Prostate gland (tissue), 2 donors: ENCODE data around the gene ANKRD44. TPM values are rescaled to one million over a fixed set of nuclear protein-coding genes. Genes with fewer than 3 reads are reported as not detected.

Experiments
- DNase-seq: peaks from one replicate; pipeline ENCODE4 v3.0.0-alpha.2; 2019; ENCODE audit warnings: low spot score
- H3K27ac ChIP-seq, 2 donors: fragments of 200-600 bp; sonication (generic); 2 replicates each; pipeline ENCODE4 v1.5.1; 2017 to 2019
- H3K27me3 ChIP-seq: fragments of 200-600 bp; sonication (generic); replicated peaks from 2 replicates; pipeline ENCODE4 v1.5.1; 2019; ENCODE audit not compliant: insufficient read depth
- H3K36me3 ChIP-seq, 2 donors: fragments of 200-600 bp; sonication (generic); 1 replicate in 1 of 2; 2 replicates in 1 of 2; pipeline versions ENCODE4 v1.5.1 to v1.8.1; 2017 to 2019
- H3K4me1 ChIP-seq: fragments of 200-600 bp; sonication (generic); replicated peaks from 2 replicates; pipeline ENCODE4 v1.5.1; 2019
- H3K4me3 ChIP-seq, 2 donors: fragments of 200-600 bp; sonication (generic); 2 replicates each; pipeline ENCODE4 v1.5.1; 2017 to 2019
- H3K9me3 ChIP-seq: fragments of 200-600 bp; sonication (generic); 2 replicates; pipeline ENCODE4 v1.5.1; 2017
- POLR2A ChIP-seq: fragments of 450-650 bp; IDR thresholded peaks from one replicate; pipeline ENCODE4 v1.6.1; 2016; ENCODE audit warnings: antibody characterized with exemption, mild to moderate bottlenecking
- POLR2AphosphoS5 ChIP-seq: sonication (generic); formaldehyde crosslinking; IDR thresholded peaks from one replicate; pipeline ENCODE4 v1.6.1; 2017; ENCODE audit warnings: antibody characterized with exemption
- WGBS: methylation state at CpG from one replicate; pipeline ENCODE4 v1.1.5; 2018; 5-methylcytosine and 5-hydroxymethylcytosine counted together
- intact Hi-C: fragments of 100-400 bp; cut with DNase I; formaldehyde crosslinking; loops from one replicate; pipeline ENCODE4 v1.14.2; 2022
- total RNA-seq, 2 donors: library from RNA; depleted of rRNA; stranded (reverse); fragments of >200 nt; gene quantifications; one replicate each; pipeline ENCODE4 v1.1.0, GENCODE V29; 2016
- TF ChIP-seq, protein P1 (sequence below), 4 experiments: fragments of 200-600 bp in 2 of 4; fragments of 450-650 bp in 2 of 4; sonication (generic) in 2 of 4; IDR thresholded peaks; 1 replicate in 3 of 4; 2 replicates in 1 of 4; pipeline ENCODE4 v1.5.1; 2016 to 2019; ENCODE audit warnings: antibody characterized with exemption in 4 of 4, mild to moderate bottlenecking in 2 of 4, moderate library complexity in 2 of 4

ANKRD44 gene
- total RNA-seq, 2 donors from 2014 or later, result 6.0 to 11.2 TPM

DNA sequence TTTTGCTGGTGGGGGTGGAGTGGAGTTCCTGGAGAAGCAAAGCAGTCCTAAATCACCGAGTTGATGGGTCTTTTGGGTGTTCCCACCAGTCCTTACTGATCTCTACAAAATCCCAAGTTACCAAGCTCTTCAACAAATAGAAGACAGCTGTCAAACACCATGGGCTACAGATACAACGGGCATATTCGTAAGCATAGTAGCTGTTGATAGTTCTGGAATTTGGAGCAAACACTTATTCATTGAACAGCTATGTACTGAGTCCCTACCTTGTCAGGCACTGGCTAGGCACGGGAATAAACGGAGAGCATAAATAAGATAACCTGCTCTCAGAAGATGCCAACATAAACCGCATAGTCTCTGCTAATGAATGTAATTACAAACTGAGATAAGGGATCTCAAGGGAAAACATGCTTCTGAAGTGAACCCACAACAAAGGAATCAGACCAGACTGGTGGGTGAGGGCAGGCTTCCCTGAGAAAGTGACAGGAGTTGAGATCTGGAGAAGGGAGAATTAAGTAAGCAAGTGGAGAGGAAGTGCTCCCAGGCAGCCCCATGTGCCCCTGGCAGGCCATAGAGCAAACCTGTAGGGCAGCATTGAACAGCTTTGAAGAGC lies 947 bp upstream of the ANKRD44 start:
- no peaks in the 10 kb centered on the region for H3K36me3 ChIP-seq
- no peak for TF ChIP-seq POLR2A
- TF ChIP-seq, protein P1, sequence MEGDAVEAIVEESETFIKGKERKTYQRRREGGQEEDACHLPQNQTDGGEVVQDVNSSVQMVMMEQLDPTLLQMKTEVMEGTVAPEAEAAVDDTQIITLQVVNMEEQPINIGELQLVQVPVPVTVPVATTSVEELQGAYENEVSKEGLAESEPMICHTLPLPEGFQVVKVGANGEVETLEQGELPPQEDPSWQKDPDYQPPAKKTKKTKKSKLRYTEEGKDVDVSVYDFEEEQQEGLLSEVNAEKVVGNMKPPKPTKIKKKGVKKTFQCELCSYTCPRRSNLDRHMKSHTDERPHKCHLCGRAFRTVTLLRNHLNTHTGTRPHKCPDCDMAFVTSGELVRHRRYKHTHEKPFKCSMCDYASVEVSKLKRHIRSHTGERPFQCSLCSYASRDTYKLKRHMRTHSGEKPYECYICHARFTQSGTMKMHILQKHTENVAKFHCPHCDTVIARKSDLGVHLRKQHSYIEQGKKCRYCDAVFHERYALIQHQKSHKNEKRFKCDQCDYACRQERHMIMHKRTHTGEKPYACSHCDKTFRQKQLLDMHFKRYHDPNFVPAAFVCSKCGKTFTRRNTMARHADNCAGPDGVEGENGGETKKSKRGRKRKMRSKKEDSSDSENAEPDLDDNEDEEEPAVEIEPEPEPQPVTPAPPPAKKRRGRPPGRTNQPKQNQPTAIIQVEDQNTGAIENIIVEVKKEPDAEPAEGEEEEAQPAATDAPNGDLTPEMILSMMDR (IDR thresholded peaks at IDR 0.05), result no peak
- TF ChIP-seq POLR2AphosphoS5, result no peak
- no peaks in the 10 kb centered on the region for H3K27me3 ChIP-seq
- H3K27ac ChIP-seq, result no peak overlapping the region
- no peak for DNase-seq
- 29% methylated on average over 6 of the region's 6 CpGs for whole genome bisulfite sequencing
- H3K9me3 ChIP-seq, result no peaks in the 10 kb centered on the region
- no peaks in the 10 kb centered on the region for H3K4me1 ChIP-seq
- intact Hi-C loops, result loop anchor here (2.0 to 5.0 kb wide), 2 partner anchors 197 to 299 kb away; no protein-coding TSS in a partner anchor
- peak overlapping the region in 1 of 2 donors; percentile 64 for H3K4me3 ChIP-seq

DNA sequence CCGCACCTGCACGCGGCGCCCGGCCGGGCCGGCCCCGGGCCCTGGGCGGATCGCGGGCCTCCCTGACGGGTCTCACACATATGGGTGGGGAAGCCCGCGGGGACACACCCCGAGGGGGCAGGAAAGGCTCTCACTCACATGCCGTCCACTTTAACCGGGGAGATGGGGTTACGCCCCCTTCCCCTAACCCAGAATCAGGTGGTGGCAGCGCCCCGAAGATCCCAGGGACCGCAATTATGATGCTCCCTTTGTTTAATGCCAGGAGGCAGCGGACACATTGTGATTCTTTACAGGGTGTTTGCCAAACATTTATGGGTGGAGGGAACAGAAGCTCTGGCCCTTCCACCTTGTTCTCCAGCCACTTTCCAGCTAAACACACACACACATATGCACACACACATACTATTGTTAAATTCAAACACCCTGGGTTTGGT lies 424 bp upstream of the ANKRD44 start:
- Histone ChIP-seq H3K27ac (peak overlapping the region; percentile 61 to 72), H3K4me3 (peak overlapping the region; percentile 64 to 70), H3K27me3 (no peaks in the 10 kb centered on the region), H3K4me1 (no peaks in the 10 kb centered on the region), H3K36me3 (no peaks in the 10 kb centered on the region), H3K9me3 (no peaks in the 10 kb centered on the region)
- peak; percentile 11 for DNase-seq
- WGBS, result 1% methylated on average over 22 of the region's 22 CpGs
- intact Hi-C loops, result loop anchor here (1.0 to 5.0 kb wide), 3 partner anchors 120 to 299 kb away; no protein-coding TSS in a partner anchor
- TF ChIP-seq, protein P1 (IDR thresholded peaks at IDR 0.05), result peak in 1 of 4 experiments; percentile 0
- no peak for TF ChIP-seq POLR2A

DNA sequence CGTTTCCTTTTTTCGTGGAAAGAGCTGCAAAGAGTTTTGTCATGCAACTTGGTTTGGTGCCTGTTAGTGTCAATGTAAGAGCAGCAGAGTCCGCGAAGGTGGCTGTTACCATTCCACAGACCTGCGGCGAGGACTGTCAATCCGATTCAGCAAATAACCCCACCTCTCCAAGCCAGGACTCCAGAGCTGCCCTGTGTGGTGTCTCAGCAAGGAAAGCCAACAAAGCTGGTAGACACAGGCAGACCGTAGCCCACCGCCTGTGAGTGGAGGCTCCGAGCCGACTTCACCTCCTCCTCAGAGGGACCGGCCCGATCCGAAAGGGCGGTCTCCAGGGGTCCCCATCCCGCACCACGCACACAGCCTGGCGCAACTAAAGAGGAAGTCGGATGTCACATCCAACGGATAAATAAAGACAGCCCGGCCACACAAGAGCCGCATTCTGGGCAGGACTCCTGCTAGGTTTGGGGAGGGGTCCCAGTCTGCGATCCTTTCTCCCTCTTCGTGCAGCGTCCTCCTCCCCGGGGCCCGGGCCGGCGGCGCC lies 819 bp downstream of the ANKRD44 start:
- peak; percentile 9 for DNase-seq
- TF ChIP-seq POLR2AphosphoS5 (no peak), POLR2A (no peak)
- TF ChIP-seq, protein P1 (IDR thresholded peaks at IDR 0.05), result no peak
- Histone ChIP-seq H3K4me3 (peak overlapping the region; percentile 64 to 70), H3K27ac (peak overlapping the region; percentile 68 to 82), H3K4me1 (no peaks in the 10 kb centered on the region), H3K9me3 (no peaks in the 10 kb centered on the region), H3K36me3 (no peaks in the 10 kb centered on the region), H3K27me3 (no peaks in the 10 kb centered on the region)
- 5% methylated on average over 28 of the region's 30 CpGs for WGBS
- intact Hi-C loops, result loop anchor here (1.0 to 5.0 kb wide), 4 partner anchors 52 to 297 kb away; no protein-coding TSS in a partner anchor

DNA sequence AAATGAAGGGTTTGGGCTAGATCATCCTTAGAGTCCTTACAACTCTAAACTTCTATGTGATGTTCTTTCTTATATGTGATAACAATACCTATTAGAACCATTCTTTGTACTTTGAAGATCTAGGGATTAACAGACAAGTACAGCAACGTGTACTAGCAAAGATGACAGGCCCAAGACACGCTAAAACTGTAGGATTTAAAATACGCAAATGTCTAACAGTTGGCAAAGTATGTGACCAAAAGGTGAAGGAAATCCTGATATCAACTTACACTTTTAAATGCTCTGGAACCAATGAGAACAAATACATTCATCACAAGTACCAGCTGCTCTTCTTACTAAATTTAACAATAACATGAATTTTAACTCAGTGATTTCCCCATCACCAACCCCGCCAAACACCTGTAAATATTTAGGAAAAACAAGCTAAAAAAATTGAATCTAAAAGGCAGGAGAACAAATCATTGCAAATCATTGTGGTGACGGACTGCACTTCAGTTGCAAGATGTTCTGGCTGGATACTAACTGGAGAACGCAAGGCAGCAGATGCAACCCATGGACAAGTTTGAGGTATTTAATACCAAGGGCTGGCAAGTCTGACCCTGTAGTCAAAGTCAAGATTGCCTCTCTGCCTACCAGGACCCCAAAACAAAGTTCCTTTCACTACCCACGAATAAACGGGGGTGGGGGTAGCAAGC lies 1.4 kb downstream of the ANKRD44 start:
- H3K36me3 ChIP-seq, result no peaks in the 10 kb centered on the region
- intact Hi-C loops, result loop anchor here (5.0 kb wide), 1 partner anchor 52 kb away; no protein-coding TSS in a partner anchor
- H3K9me3 ChIP-seq, result no peaks in the 10 kb centered on the region
- TF ChIP-seq POLR2AphosphoS5 (no peak), POLR2A (no peak)
- TF ChIP-seq, protein P1 (IDR thresholded peaks at IDR 0.05), result no peak
- DNase-seq, result no peak
- peak overlapping the region in 1 of 2 donors; percentile 68 for H3K27ac ChIP-seq
- H3K4me1 ChIP-seq, result no peaks in the 10 kb centered on the region
- WGBS, result 59% methylated on average over 8 of the region's 8 CpGs
- H3K4me3 ChIP-seq, result peak overlapping the region; percentile 64 to 70
- no peaks in the 10 kb centered on the region for H3K27me3 ChIP-seq
